ENCODE measurements around the gene TRPV2.

The TRPV2 gene

GRCh38 chr17:16459271-16459670 lies 43.9 kb downstream of the TRPV2 start:
- DNase-seq: no peak

- no peak for DNase-seq
These were observed 44.6 kb downstream of the TRPV2 start for GRCh38 chr17:16459855-16460550.

- no peak for DNase-seq
These were observed 45.6 kb downstream of the TRPV2 start for GRCh38 chr17:16460796-16461605.

- no peak for DNase-seq
These were observed 46.2 kb downstream of the TRPV2 start for GRCh38 chr17:16461606-16461866.

GRCh38 chr17:16462070-16462864 lies 46.9 kb downstream of the TRPV2 start:
- DNase-seq: no peak

- DNase-seq: no peak
These were observed 48.3 kb downstream of the TRPV2 start for GRCh38 chr17:16463358-16464302.

- DNase-seq: no peak
These were observed 49.1 kb downstream of the TRPV2 start for GRCh38 chr17:16464303-16465051.

GRCh38 chr17:16465052-16465312 lies 49.6 kb downstream of the TRPV2 start:
- DNase-seq: no peak

GRCh38 chr17:16465861-16466338 lies 50.5 kb downstream of the TRPV2 start:
- no peak for DNase-seq

GRCh38 chr17:16466407-16466806 lies 51.0 kb downstream of the TRPV2 start:
- no peak for DNase-seq

GRCh38 chr17:16467044-16467443 lies 51.7 kb downstream of the TRPV2 start:
- DNase-seq: no peak

- no peak for DNase-seq
These were observed 52.5 kb downstream of the TRPV2 start for GRCh38 chr17:16467886-16468285.

GRCh38 chr17:16468428-16468992 lies 53.1 kb downstream of the TRPV2 start:
- DNase-seq: no peak

GRCh38 chr17:16470265-16470664 lies 54.9 kb downstream of the TRPV2 start:
- no peak for DNase-seq

- no peak for DNase-seq
These were observed 55.9 kb downstream of the TRPV2 start for GRCh38 chr17:16471295-16471694.

GRCh38 chr17:16472539-16472938 lies 57.2 kb downstream of the TRPV2 start:
- no peak for DNase-seq

GRCh38 chr17:16473044-16474011 lies 58.0 kb downstream of the TRPV2 start:
- no peak for DNase-seq

GRCh38 chr17:16474012-16474725 lies 58.8 kb downstream of the TRPV2 start:
- DNase-seq: no peak

- no peak for DNase-seq
These were observed 59.9 kb downstream of the TRPV2 start for GRCh38 chr17:16475179-16475704.

GRCh38 chr17:16477255-16477654 lies 61.9 kb downstream of the TRPV2 start:
- DNase-seq: no peak

All from activated T-cell treated with anti-CD3 and anti-CD28 coated beads, Interleukin-2, amount 50 U/mL, for 1 hour (primary cell).